ENCODE measurements around the gene DNMT1. TPM values are rescaled to one million over a fixed set of nuclear protein-coding genes. Genes with fewer than 3 reads are reported as not detected.

Gene DNMT1
- total RNA-seq, 1 experiment from 2014 or later, result 383 TPM

DNA sequence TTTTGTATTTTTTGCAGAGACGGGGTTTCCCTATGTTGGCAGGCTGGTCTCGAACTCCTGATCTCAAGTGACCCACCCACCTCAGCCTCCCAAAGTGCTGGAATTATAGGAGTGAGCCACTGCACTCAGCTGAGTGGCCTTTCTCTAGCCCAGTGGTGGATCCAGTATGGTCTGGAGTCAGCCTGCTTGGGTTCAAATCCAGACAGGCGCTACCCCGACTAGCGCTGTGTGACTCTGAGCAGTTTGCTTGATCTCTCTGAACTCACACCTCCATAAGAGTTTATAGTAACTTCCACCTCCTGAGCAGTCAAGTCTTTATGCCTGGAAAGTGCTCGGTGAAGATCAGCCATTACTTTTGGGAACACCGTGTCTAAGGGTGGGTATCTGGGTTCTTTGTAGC is 25.9 kb upstream of the DNMT1 start:
- no peak for TF ChIP-seq EZH2 (IDR thresholded peaks at IDR 0.05; ENCODE audit: borderline replicate concordance, low read depth, low read length, poor library complexity, severe bottlenecking)
- TF ChIP-seq, protein P1, sequence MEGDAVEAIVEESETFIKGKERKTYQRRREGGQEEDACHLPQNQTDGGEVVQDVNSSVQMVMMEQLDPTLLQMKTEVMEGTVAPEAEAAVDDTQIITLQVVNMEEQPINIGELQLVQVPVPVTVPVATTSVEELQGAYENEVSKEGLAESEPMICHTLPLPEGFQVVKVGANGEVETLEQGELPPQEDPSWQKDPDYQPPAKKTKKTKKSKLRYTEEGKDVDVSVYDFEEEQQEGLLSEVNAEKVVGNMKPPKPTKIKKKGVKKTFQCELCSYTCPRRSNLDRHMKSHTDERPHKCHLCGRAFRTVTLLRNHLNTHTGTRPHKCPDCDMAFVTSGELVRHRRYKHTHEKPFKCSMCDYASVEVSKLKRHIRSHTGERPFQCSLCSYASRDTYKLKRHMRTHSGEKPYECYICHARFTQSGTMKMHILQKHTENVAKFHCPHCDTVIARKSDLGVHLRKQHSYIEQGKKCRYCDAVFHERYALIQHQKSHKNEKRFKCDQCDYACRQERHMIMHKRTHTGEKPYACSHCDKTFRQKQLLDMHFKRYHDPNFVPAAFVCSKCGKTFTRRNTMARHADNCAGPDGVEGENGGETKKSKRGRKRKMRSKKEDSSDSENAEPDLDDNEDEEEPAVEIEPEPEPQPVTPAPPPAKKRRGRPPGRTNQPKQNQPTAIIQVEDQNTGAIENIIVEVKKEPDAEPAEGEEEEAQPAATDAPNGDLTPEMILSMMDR (conservative IDR thresholded peaks at IDR 0.05; ENCODE audit: low read depth, low read length), result no peak
- H3K27ac ChIP-seq (ENCODE audit: low read depth, low read length, poor library complexity, severe bottlenecking), result no peak overlapping the region
- CTCF ChIA-PET, result interaction anchor here (0.5 kb wide), 1 partner anchor 8 kb away, joined by 4 read pairs; no protein-coding TSS in a partner anchor
- POLR2A ChIA-PET (ENCODE audit: low non-redundant PET), result no interaction called here
- no TSS peak for BruUV-seq (replicated peaks)
- H3K27me3 ChIP-seq (replicated peaks; ENCODE audit: insufficient read depth, low read depth, low read length, poor library complexity), result no peaks in the 10 kb centered on the region
- no peaks in the 10 kb centered on the region for H3K9me3 ChIP-seq (ENCODE audit: low read depth, low read length, poor library complexity, severe bottlenecking)
- H3K36me3 ChIP-seq (ENCODE audit: insufficient read depth, low read length, poor library complexity, severe bottlenecking), result no peaks in the 10 kb centered on the region
- H3K4me1 ChIP-seq (ENCODE audit: insufficient read depth, low read length, poor library complexity, severe bottlenecking), result no peaks in the 10 kb centered on the region
- intact Hi-C loops (cut with micrococcal nuclease; ENCODE audit: unreplicated experiment), result no loop called here
- H3K4me3 ChIP-seq (ENCODE audit: low read depth, low read length, poor library complexity, severe bottlenecking), result no peak overlapping the region
- DNase-seq (ENCODE audit: low spot score), result no peak

DNA sequence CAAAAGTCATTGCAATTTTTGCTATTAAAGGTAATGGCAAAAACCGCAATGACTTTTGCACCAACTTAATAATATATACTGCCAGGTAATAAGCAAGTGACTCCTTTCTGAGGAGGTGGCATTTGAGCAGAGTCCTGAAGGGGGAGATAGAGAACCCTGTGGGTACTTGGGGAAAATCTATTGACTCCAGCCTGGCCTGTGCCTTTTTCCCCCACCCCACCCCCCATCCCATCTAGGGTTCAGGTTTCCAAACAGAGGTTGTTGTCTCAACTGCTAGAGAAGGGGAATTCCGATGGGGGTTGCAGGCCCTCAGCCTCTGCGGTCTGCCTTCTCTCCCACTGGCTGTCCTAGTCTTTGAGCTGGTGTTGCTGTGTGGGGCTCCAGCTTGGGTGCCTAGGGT is 24.9 kb upstream of the DNMT1 start:
- CTCF ChIA-PET, result interaction anchor here (0.5 to 0.6 kb wide), 2 partner anchors 60 to 177 kb away, joined by 3 to 4 read pairs; no protein-coding TSS in a partner anchor
- Histone ChIP-seq H3K36me3 (ENCODE audit: insufficient read depth, low read length, poor library complexity, severe bottlenecking) (no peaks in the 10 kb centered on the region), H3K4me1 (ENCODE audit: insufficient read depth, low read length, poor library complexity, severe bottlenecking) (no peaks in the 10 kb centered on the region), H3K4me3 (ENCODE audit: low read depth, low read length, poor library complexity, severe bottlenecking) (no peak overlapping the region), H3K9me3 (ENCODE audit: low read depth, low read length, poor library complexity, severe bottlenecking) (no peaks in the 10 kb centered on the region), H3K27me3 (replicated peaks; ENCODE audit: insufficient read depth, low read depth, low read length, poor library complexity) (no peaks in the 10 kb centered on the region), H3K27ac (ENCODE audit: low read depth, low read length, poor library complexity, severe bottlenecking) (no peak overlapping the region)
- POLR2A ChIA-PET (ENCODE audit: low non-redundant PET), result no interaction called here
- intact Hi-C loops (cut with micrococcal nuclease; ENCODE audit: unreplicated experiment), result no loop called here
- no TSS peak for BruUV-seq (replicated peaks)
- no peak for TF ChIP-seq EZH2 (IDR thresholded peaks at IDR 0.05; ENCODE audit: borderline replicate concordance, low read depth, low read length, poor library complexity, severe bottlenecking)
- TF ChIP-seq, protein P1 (conservative IDR thresholded peaks at IDR 0.05; ENCODE audit: low read depth, low read length), result peak; percentile 33; the same call in 1 of the 2 replicates
- peak; percentile 22 for DNase-seq (ENCODE audit: low spot score)

DNA sequence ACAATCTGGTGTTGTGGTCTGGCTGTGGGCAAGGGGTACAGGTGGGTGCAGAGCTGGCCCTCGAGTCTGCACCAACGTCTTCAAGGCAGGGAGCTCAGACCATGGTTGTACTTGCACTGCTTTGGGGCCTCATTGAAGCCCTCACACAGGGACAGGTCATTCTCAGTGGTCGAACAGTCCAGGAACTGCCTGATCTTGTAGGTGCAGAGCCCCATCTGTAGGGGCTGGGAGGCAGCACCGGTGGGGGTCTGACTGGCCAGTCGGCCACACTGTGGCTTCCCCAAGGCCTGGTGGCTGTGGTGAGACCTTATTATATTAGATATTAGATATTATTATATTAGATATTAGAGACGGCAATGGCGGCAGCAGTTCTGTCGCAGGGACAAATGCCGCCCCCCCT is 22.3 kb upstream of the DNMT1 start:
- DNase-seq (ENCODE audit: low spot score), result no peak
- Histone ChIP-seq H3K9me3 (ENCODE audit: low read depth, low read length, poor library complexity, severe bottlenecking) (no peaks in the 10 kb centered on the region), H3K27me3 (replicated peaks; ENCODE audit: insufficient read depth, low read depth, low read length, poor library complexity) (no peaks in the 10 kb centered on the region), H3K4me1 (ENCODE audit: insufficient read depth, low read length, poor library complexity, severe bottlenecking) (no peaks in the 10 kb centered on the region), H3K27ac (ENCODE audit: low read depth, low read length, poor library complexity, severe bottlenecking) (no peak overlapping the region), H3K4me3 (ENCODE audit: low read depth, low read length, poor library complexity, severe bottlenecking) (no peak overlapping the region), H3K36me3 (ENCODE audit: insufficient read depth, low read length, poor library complexity, severe bottlenecking) (no peaks in the 10 kb centered on the region)
- POLR2A ChIA-PET (ENCODE audit: low non-redundant PET), result no interaction called here
- BruUV-seq (replicated peaks), result no TSS peak
- intact Hi-C loops (cut with micrococcal nuclease; ENCODE audit: unreplicated experiment), result no loop called here
- no peak for TF ChIP-seq EZH2 (IDR thresholded peaks at IDR 0.05; ENCODE audit: borderline replicate concordance, low read depth, low read length, poor library complexity, severe bottlenecking)
- TF ChIP-seq, protein P1 (conservative IDR thresholded peaks at IDR 0.05; ENCODE audit: low read depth, low read length), result no peak
- CTCF ChIA-PET, result no interaction called here

Data from A673 (cell line).